NCI-H524 (cell line): ENCODE results near the gene SMIM29.
"Not testable (repeated sequence)": the region's sequence is repeated elsewhere in the genome, so short reads cannot be mapped to it uniquely, and the experiment has no call there.

Experiments
- DNase-seq, 2 experiments: peaks; one replicate each; lab custom pipeline; 2025; lab: John Stamatoyannopoulos, UW

SMIM29 gene

GRCh38 chr6:34248727-34249468 lies at the start of gene SMIM29:
SMIM29 (minus strand) TSS chr6:34249006; CDS start chr6:34247791, 1,215 bp downstream.
- DNase-seq = peak; percentile 88 to 92

- no peak for DNase-seq
These were observed 46.9 kb upstream of the SMIM29 start for GRCh38 chr6:34295721-34296120.

DNA sequence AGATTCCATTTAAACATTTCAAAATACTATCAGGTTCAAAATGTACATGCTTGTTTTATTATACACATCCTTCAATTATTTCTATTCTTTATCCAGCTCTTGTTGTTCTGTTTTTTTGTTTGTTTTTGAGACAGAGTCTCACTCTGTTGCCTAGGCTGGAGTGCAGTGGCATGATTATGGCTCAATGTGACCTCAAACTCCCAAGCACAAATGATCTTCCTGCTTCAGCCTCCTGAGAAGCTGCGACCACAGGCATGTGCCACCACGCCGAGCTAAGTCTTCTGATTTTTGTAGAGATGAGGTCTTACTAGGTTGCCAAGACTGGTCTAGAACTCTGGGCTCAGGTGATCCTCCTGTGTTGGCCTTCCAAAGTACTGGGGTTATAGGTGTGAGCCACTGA lies 44.1 kb upstream of the SMIM29 start:
- no peak for DNase-seq

DNA sequence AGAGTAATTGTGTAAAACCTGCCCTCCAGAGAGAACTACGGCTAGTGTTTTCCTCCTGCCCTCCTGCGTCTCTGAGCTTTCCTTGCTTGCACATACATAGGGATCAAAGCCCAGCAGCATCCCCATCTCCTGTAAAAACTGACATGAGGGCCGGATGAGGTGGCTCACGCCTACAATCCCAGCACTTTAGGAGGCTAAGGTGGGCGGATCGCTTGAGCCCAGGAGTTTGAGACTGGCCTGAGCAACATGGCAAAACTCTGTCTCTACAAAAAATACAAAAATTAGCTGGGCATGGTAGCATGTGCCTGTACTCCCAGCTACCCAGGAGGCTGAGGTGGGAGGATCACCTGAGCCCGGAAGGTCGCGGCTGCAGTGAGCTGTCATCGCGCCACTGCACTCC lies 40.3 kb upstream of the SMIM29 start:
- no peak for DNase-seq

- DNase-seq = no peak
These were observed 39.8 kb upstream of the SMIM29 start for GRCh38 chr6:34288581-34288980.

DNA sequence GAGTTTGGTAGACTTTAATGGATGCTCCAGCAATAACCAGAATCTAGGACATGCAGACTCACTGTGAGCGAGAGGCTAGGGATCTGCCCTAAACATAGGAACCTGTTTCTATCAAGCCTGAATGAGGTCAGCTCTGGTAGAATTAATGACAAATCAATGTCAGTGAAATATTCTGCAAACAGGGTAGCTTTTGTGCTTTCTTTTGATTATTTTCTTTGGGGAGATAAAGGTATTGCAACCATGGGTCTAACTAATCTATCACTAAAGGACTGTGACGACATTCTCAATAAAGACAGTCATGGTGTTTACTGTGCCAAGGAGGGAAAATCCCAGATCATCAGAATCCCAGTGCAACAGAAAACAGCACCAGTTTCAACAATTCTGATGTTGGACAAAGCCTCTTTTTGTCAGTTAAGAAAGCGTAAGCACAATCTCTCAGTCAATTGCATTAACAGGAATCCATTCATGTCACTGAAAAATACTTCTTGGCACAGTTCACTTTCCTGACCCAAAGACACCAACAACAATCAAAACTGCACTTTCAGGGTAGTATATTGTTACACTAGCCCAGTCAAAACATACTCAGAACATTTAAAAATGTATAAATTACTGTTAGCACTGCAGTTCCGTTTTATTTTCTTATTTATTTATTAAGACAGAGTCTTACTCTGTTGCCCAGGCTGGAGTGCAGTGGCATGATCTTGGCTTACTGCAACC lies 36.8 kb upstream of the SMIM29 start:
- DNase-seq = no peak

GRCh38 chr6:34284563-34285447 lies 36.0 kb upstream of the SMIM29 start:
- peak; percentile 78 to 91 for DNase-seq

GRCh38 chr6:34281702-34282334 lies 33.0 kb upstream of the SMIM29 start:
- DNase-seq = no peak

GRCh38 chr6:34280216-34280615 lies 31.4 kb upstream of the SMIM29 start:
- DNase-seq = no peak

GRCh38 chr6:34278833-34279232 lies 30.0 kb upstream of the SMIM29 start:
- no peak for DNase-seq

- no peak for DNase-seq
These were observed 28.9 kb upstream of the SMIM29 start for GRCh38 chr6:34277763-34278112.

- peak; percentile 70 to 75 for DNase-seq
These were observed 28.3 kb upstream of the SMIM29 start for GRCh38 chr6:34276881-34277762.

- no peak for DNase-seq
These were observed 27.4 kb upstream of the SMIM29 start for GRCh38 chr6:34276191-34276590.

DNA sequence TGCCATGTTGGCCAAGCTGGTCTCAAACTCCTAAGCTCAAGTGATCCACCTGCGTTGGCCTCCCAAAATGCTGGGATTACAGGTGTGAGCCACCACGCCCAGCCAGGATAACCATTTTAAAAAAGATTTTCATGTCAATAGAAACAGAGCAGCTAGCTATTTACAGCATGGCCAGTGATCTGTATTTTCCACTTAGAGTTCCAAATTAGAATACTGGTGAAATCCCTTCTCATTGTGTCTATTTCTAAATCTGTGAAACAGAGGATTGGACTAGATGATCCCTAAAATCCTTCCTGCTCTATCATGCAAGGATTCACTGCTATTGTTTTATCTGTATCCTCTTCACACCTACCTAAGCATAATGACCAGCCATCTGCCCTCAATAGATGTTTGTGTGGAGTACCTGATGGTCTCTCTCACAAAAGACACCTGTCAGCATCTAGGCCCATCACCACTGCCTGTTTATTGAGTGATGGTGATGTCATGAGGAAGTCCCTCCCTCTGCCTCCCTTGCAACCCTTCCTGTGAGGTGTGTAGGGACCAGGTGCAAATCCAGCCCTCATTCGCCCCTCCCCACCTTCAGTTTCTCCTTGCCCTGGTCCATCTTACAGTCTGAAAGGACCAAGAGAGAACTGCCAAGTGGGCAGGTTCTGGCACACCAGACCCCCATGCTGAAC lies 26.5 kb upstream of the SMIM29 start:
- peak in 1 of 2 experiments; percentile 62 for DNase-seq

- no peak for DNase-seq
These were observed 25.3 kb upstream of the SMIM29 start for GRCh38 chr6:34274129-34274528.

- no peak for DNase-seq
These were observed 24.5 kb upstream of the SMIM29 start for GRCh38 chr6:34273242-34273805.

DNA sequence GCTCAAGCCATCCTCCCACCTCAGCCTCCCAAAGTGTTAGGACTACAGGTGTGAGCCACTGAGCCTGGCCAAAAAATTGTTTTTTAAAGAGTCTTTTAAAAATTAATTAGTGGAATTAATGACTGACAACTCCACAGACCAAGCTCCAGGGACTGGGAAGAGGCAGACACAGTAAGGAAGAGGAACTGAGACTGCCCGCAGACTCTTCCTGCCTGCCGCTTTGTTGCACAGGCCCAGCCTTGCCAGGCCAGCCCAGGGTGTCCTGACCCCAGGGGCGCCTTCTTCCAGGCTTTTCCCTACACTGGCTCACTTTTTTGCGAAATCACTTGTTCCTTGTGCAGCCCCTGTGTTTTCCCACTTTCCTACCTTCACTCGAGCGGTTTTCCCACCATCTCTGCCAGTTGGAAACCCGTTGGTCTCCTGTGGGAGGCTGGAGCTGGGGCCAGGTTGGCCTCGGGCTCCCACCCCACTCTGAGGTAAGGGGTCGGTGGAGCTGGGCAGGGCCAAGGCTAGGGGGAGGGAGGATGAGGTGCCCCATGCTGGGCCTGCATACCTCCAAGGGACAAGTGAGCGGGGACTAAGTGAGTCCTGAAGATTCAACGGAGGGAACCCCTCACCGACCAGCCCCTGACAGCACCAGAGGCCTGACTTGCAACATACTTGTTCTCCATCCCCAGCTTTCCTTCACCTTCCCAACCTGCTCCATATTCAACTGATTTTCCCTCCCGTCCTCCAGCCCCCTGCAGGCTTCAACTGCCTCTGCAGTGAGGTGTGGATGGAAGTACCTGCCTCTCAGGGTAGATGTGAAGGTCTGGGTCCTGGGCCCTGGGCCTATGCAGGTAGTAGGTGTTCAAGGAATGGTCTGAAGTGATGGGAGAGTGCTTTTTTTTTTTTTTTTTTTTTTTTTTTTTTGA lies 23.5 kb upstream of the SMIM29 start:
- no peak for DNase-seq

DNA sequence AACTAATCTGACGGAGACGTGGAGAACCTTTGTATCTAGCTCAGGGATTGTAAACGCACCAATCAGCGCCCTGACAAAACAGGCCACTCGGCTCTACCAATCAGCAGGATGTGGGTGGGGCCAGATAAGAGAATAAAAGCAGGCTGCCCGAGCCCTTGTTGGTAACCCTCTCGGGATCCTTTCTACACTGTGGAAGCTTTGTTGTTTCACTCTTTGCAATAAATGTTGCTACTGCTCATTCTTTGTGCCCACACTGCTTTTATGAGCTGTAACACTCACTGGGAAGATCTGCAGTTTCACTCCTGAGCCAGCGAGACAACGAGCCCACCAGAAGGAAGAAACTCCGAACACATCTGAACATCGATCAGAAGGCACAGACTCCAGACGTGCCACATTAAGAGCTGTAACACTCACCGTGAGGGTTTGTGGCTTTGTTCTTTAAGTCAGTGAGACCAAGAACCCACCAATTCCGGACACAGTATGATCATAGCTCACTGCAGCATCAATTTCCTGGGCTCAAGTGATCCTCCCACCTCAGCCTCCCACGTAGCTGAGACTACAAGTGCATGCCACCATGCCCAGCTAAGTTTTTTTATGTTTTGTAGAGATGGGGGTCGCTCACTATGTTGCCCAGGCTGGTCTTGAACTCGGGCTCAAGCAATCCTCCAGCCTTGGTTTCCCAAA lies 21.0 kb upstream of the SMIM29 start:
- DNase-seq = not testable (repeated sequence)
